Gastroesophageal sphincter (tissue), 4 donors: ENCODE results near the gene SLC13A1. TPM values are rescaled to one million over a fixed set of nuclear protein-coding genes. Genes with fewer than 3 reads are reported as not detected.

Experiments
- ATAC-seq: fragments of 150-250 bp; one replicate; pipeline ENCODE4 v1.9.1; 2016; ENCODE audit warnings: mild to moderate bottlenecking, moderate library complexity
- H3K27ac ChIP-seq, 4 donors: fragments of 200-600 bp; sonication (generic) in 3 of 4; 1 replicate in 3 of 4; 2 replicates in 1 of 4; pipeline ENCODE4 v1.5.1; 2016 to 2019
- H3K27me3 ChIP-seq: fragments of 200-600 bp; sonication (generic); one replicate; pipeline ENCODE4 v1.5.1; 2019
- H3K36me3 ChIP-seq, 2 donors: fragments of 200-600 bp; sonication (generic); one replicate each; pipeline ENCODE4 v1.5.1; 2019; ENCODE audit warnings: control low read depth in 1 of 2
- H3K4me1 ChIP-seq, 3 donors: fragments of 200-600 bp; sonication (generic); 1 replicate in 2 of 3; 2 replicates in 1 of 3; pipeline ENCODE4 v1.5.1; 2016 to 2019; ENCODE audit warnings: control low read depth in 2 of 3
- H3K4me3 ChIP-seq, 2 donors: fragments of 200-600 bp; sonication (generic); one replicate each; pipeline ENCODE4 v1.5.1; 2019; ENCODE audit warnings: mild to moderate bottlenecking in 1 of 2, moderate library complexity in 1 of 2
- H3K9me3 ChIP-seq, 3 donors: fragments of 200-600 bp; sonication (generic); one replicate each; pipeline ENCODE4 v1.5.1; 2017 to 2019; ENCODE audit warnings: control low read depth in 2 of 3
- CTCF ChIP-seq, 4 experiments: fragments of 200-600 bp in 2 of 4; fragments of 450-650 bp in 2 of 4; sonication (generic) in 1 of 4; IDR thresholded peaks; one replicate each; pipeline ENCODE4 v1.5.1; 2017 to 2019; ENCODE audit warnings: antibody characterized with exemption in 4 of 4, mild to moderate bottlenecking in 2 of 4, moderate library complexity in 2 of 4
- EP300 ChIP-seq: sonication (generic); formaldehyde crosslinking; IDR thresholded peaks from one replicate; pipeline ENCODE4 v1.6.1; 2017; ENCODE audit warnings: antibody characterized with exemption, mild to moderate bottlenecking
- POLR2A ChIP-seq, 2 donors: fragments of 450-650 bp; IDR thresholded peaks; one replicate each; pipeline ENCODE4 v1.6.1; 2017; ENCODE audit warnings: antibody characterized with exemption in 2 of 2, mild to moderate bottlenecking in 2 of 2, moderate library complexity in 1 of 2
- POLR2AphosphoS5 ChIP-seq: sonication (generic); formaldehyde crosslinking; IDR thresholded peaks from one replicate; pipeline ENCODE4 v1.6.1; 2017; ENCODE audit warnings: antibody characterized with exemption
- WGBS, 2 donors: methylation state at CpG; one replicate each; pipeline ENCODE4 v1.1.5; 2018; ENCODE audit warnings: low coverage in 1 of 2; 5-methylcytosine and 5-hydroxymethylcytosine counted together
- total RNA-seq, 4 donors: library from RNA; depleted of rRNA; stranded (reverse); fragments of >200 nt; gene quantifications; one replicate each; pipeline ENCODE4 v1.1.0, GENCODE V29; 2016

SLC13A1 gene
- total RNA-seq, 4 donors from 2014 or later = not detected

- Histone ChIP-seq H3K27ac (no peak overlapping the region), H3K36me3 (no peaks in the 10 kb centered on the region), H3K27me3 (no peaks in the 10 kb centered on the region), H3K9me3 (no peaks in the 10 kb centered on the region), H3K4me1 (no peaks in the 10 kb centered on the region), H3K4me3 (no peak overlapping the region)
- no peak for TF ChIP-seq EP300
- no peak for TF ChIP-seq POLR2AphosphoS5
- TF ChIP-seq CTCF (IDR thresholded peaks at IDR 0.05) = no peak
- TF ChIP-seq POLR2A (IDR thresholded peaks at IDR 0.05) = no peak
- no peak for ATAC-seq
Measured at GRCh38 chr7:123122916-123123315, 76.9 kb downstream of the SLC13A1 start.

DNA sequence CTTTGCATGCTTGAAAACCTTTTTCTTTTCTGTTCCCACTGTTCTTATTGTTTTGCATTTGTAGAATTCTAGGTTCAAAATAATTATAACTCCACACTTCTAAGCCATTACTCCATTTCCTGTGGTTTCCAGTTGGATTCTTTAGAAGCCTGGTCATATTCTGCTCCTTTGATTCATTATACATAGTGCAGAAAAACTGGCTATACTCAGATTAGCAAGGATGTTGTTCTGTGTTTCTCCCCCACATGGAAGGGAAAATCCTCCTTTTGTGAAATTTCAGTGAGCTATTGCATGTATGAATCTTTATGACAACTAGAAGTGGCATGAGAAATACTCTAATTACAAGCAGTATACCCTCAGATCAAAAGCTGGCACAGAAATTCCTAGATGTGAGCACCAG is 79.5 kb downstream of the SLC13A1 start:
- Histone ChIP-seq H3K27ac (no peak overlapping the region), H3K36me3 (no peaks in the 10 kb centered on the region), H3K27me3 (no peaks in the 10 kb centered on the region), H3K4me3 (no peak overlapping the region), H3K9me3 (no peaks in the 10 kb centered on the region), H3K4me1 (no peaks in the 10 kb centered on the region)
- ATAC-seq = no peak
- no peak for TF ChIP-seq POLR2A (IDR thresholded peaks at IDR 0.05)
- TF ChIP-seq EP300 = no peak
- no peak for TF ChIP-seq CTCF (IDR thresholded peaks at IDR 0.05)
- no peak for TF ChIP-seq POLR2AphosphoS5

DNA sequence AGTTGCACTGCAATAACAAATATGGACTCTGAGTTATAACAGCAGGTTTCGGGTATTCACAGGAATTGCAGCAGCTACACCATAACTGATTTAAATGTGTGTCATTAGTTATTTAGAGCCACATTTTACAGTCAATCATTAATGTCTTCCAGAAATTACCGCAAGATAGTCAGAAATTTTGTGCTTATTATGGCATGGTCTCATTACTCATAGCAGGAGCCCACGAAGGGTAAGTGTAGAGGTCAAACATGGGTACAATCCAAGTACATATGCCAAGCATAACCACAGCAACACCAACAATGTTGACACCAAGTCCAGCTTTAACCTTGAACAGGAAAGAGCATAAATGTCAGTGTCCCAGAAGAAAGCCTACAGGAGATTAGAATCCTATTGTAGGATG is 84.4 kb downstream of the SLC13A1 start:
- H3K4me1 ChIP-seq = no peaks in the 10 kb centered on the region
- ATAC-seq = no peak
- WGBS, 2 donors = 52 to 75% methylated on average over 3 of the region's 3 CpGs
- TF ChIP-seq POLR2AphosphoS5 (no peak), CTCF (IDR thresholded peaks at IDR 0.05) (no peak), EP300 (no peak), POLR2A (IDR thresholded peaks at IDR 0.05) (no peak)
- H3K4me3 ChIP-seq = no peak overlapping the region
- no peaks in the 10 kb centered on the region for H3K9me3 ChIP-seq
- no peak overlapping the region for H3K27ac ChIP-seq
- no peaks in the 10 kb centered on the region for H3K27me3 ChIP-seq
- no peaks in the 10 kb centered on the region for H3K36me3 ChIP-seq

GRCh38 chr7:123114288-123114687 is 85.5 kb downstream of the SLC13A1 start:
- 78 to 88% methylated on average over 2 of the region's 2 CpGs for WGBS, 2 donors
- no peak for ATAC-seq
- TF ChIP-seq POLR2AphosphoS5 (no peak), EP300 (no peak), POLR2A (IDR thresholded peaks at IDR 0.05) (no peak), CTCF (IDR thresholded peaks at IDR 0.05) (no peak)
- H3K36me3 ChIP-seq = no peaks in the 10 kb centered on the region
- H3K4me3 ChIP-seq = no peak overlapping the region
- no peak overlapping the region for H3K27ac ChIP-seq
- no peaks in the 10 kb centered on the region for H3K9me3 ChIP-seq
- H3K4me1 ChIP-seq = no peaks in the 10 kb centered on the region
- H3K27me3 ChIP-seq = no peaks in the 10 kb centered on the region

GRCh38 chr7:123112833-123113232 is 86.9 kb downstream of the SLC13A1 start:
- Histone ChIP-seq H3K36me3 (no peaks in the 10 kb centered on the region), H3K4me3 (no peak overlapping the region), H3K27me3 (no peaks in the 10 kb centered on the region), H3K27ac (no peak overlapping the region), H3K9me3 (peaks cover 0 to 5% (median 0%) of the 10 kb centered on the region in 3 donors), H3K4me1 (no peaks in the 10 kb centered on the region)
- WGBS, 2 donors = 94 to 100% methylated on average over 1 of the region's 1 CpG
- no peak for ATAC-seq
- TF ChIP-seq POLR2A (IDR thresholded peaks at IDR 0.05) (no peak), CTCF (IDR thresholded peaks at IDR 0.05) (no peak), EP300 (no peak), POLR2AphosphoS5 (no peak)
